HL-60 (cell line): ENCODE measurements around the gene PTPRN2.

Experiments
- DNase-seq, 2 experiments: peaks; one replicate each; pipeline ENCODE4 v3.0.0-alpha.2; 2010 to 2020; ENCODE audit warnings: low read depth in 1 of 2, low spot score in 1 of 2
- H3K27ac ChIP-seq: fragments of 250-450 bp; sonication (Bioruptor Pico); replicated peaks from 2 replicates; pipeline ENCODE4 v1.5.1; 2020; ENCODE audit warnings: mild to moderate bottlenecking, moderate library complexity
- H3K27me3 ChIP-seq: fragments of 250-450 bp; sonication (Bioruptor Pico); 2 replicates; pipeline ENCODE4 v1.5.1; 2021; ENCODE audit warnings: mild to moderate bottlenecking, moderate library complexity; ENCODE audit not compliant: insufficient read depth, poor library complexity, severe bottlenecking
- H3K4me3 ChIP-seq: replicated peaks from 2 replicates; pipeline ENCODE4 v1.5.1; 2011; ENCODE audit warnings: mild to moderate bottlenecking, control low read depth, low read length; ENCODE audit not compliant: insufficient read depth
- GABPA ChIP-seq: IDR thresholded peaks from 2 replicates; pipeline ENCODE4 v1.6.1; 2012; ENCODE audit warnings: low read depth
- POLR2AphosphoS5 ChIP-seq: IDR thresholded peaks from 2 replicates; pipeline ENCODE4 v1.6.1; 2012; ENCODE audit warnings: low read depth
- SPI1 ChIP-seq: IDR thresholded peaks from 2 replicates; pipeline ENCODE4 v1.6.1; 2012; ENCODE audit warnings: low read depth, mild to moderate bottlenecking, borderline replicate concordance
- TF ChIP-seq, protein P1 (sequence below): IDR thresholded peaks from one replicate; pipeline ENCODE4 v1.5.1; 2011; ENCODE audit warnings: low read length, control low read depth, inconsistent platforms; ENCODE audit not compliant: insufficient read depth
- TF ChIP-seq, protein P2 (sequence below): IDR thresholded peaks from 2 replicates; pipeline ENCODE4 v1.6.1; 2012; ENCODE audit warnings: low read depth; ENCODE audit not compliant: insufficient replicate concordance

The PTPRN2 gene

DNA sequence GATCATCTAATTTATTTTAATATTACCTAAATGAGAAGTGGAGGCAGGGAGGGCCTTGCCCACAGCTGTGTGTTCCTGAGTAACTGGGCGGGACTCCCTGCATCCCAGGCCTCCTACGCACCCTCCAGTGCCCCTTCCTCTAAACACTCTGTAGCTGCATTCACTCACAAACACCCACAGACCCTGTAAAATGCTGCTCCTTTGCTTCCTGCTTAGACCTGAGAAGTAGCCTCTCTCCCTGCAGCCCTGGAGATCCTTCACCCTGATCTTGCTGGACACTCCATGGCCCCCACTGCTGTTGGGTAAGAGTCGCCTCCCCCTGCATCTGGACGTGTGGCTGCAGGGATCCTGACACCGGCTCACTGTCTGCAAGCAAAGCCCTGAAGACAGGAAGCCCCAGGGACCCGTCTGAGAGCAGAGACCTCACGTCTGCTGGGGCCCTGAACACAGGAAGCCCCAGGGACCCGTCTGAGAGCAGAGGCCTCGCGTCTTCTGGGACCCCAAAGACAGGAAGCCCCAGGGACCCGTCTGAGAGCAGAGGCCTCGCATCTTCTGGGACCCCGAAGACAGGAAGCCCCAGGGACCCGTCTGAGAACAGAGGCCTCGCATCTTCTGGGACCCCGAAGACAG lies 661.0 kb downstream of the PTPRN2 start:
- Histone ChIP-seq H3K4me3 (no peak overlapping the region), H3K27ac (no peak overlapping the region), H3K27me3 (no peaks in the 10 kb centered on the region)
- DNase-seq: no peak
- TF ChIP-seq, protein P1, sequence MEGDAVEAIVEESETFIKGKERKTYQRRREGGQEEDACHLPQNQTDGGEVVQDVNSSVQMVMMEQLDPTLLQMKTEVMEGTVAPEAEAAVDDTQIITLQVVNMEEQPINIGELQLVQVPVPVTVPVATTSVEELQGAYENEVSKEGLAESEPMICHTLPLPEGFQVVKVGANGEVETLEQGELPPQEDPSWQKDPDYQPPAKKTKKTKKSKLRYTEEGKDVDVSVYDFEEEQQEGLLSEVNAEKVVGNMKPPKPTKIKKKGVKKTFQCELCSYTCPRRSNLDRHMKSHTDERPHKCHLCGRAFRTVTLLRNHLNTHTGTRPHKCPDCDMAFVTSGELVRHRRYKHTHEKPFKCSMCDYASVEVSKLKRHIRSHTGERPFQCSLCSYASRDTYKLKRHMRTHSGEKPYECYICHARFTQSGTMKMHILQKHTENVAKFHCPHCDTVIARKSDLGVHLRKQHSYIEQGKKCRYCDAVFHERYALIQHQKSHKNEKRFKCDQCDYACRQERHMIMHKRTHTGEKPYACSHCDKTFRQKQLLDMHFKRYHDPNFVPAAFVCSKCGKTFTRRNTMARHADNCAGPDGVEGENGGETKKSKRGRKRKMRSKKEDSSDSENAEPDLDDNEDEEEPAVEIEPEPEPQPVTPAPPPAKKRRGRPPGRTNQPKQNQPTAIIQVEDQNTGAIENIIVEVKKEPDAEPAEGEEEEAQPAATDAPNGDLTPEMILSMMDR: no peak
- TF ChIP-seq SPI1: no peak
- no peak for TF ChIP-seq POLR2AphosphoS5
- TF ChIP-seq GABPA: no peak
- TF ChIP-seq, protein P2, sequence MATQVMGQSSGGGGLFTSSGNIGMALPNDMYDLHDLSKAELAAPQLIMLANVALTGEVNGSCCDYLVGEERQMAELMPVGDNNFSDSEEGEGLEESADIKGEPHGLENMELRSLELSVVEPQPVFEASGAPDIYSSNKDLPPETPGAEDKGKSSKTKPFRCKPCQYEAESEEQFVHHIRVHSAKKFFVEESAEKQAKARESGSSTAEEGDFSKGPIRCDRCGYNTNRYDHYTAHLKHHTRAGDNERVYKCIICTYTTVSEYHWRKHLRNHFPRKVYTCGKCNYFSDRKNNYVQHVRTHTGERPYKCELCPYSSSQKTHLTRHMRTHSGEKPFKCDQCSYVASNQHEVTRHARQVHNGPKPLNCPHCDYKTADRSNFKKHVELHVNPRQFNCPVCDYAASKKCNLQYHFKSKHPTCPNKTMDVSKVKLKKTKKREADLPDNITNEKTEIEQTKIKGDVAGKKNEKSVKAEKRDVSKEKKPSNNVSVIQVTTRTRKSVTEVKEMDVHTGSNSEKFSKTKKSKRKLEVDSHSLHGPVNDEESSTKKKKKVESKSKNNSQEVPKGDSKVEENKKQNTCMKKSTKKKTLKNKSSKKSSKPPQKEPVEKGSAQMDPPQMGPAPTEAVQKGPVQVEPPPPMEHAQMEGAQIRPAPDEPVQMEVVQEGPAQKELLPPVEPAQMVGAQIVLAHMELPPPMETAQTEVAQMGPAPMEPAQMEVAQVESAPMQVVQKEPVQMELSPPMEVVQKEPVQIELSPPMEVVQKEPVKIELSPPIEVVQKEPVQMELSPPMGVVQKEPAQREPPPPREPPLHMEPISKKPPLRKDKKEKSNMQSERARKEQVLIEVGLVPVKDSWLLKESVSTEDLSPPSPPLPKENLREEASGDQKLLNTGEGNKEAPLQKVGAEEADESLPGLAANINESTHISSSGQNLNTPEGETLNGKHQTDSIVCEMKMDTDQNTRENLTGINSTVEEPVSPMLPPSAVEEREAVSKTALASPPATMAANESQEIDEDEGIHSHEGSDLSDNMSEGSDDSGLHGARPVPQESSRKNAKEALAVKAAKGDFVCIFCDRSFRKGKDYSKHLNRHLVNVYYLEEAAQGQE: no peak

DNA sequence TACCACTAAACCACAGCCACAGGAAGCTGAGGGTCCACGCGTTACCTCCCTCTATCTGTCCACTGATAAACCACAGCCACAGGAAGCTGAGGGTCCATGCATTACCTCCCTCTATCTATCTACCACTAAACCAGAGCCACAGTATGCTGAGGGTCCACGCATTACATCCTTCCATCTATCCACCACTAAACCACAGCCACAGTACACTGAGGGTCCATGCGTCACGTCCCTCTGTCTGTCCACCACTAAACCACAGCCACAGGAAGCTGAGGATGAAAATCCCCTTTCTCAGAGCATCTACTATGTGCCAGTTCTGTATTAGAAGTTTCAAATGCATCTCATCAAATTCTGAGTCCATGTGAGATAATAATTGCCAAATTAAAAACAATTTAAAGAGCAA lies 661.5 kb downstream of the PTPRN2 start:
- no peaks in the 10 kb centered on the region for H3K27me3 ChIP-seq
- TF ChIP-seq, protein P1: no peak
- TF ChIP-seq, protein P2: no peak
- TF ChIP-seq GABPA (no peak), SPI1 (no peak)
- no peak overlapping the region for H3K27ac ChIP-seq
- DNase-seq: no peak
- H3K4me3 ChIP-seq: no peak overlapping the region

DNA sequence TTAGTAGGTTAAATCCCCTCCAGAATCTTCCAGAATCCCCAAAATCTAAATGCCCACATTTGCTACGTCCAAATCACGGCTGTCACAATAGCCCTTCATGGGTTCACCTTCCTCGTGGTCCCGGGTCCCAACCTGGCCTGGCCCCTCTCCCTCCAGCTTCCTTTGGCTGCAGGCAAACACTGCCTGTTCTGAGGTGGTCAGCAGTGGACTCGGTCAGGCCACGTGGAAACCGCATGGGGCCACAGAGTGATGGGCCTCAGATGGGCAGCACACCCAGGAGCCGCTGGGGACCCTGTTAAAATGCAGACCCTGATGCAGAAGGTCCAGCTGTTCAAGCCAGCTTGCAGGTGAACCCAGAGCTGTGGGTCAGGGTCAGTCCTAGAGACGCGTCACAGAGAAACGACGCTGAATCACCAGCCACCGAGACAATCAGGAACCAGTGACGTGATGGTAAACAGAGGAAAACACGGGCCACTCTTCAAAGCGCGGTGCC lies 662.2 kb downstream of the PTPRN2 start:
- no peak for DNase-seq
- Histone ChIP-seq H3K4me3 (no peak overlapping the region), H3K27ac (no peak overlapping the region), H3K27me3 (no peaks in the 10 kb centered on the region)
- TF ChIP-seq, protein P2: no peak
- TF ChIP-seq GABPA (no peak), SPI1 (no peak), POLR2AphosphoS5 (no peak)
- TF ChIP-seq, protein P1: no peak
